HCT116 (cell line): ENCODE measurements around the gene PRKCZ.
A peak's percentile ranks its signal among the peaks of the same experiment; 100 is the strongest.

ENCODE experiments used
- CEBPB ChIP-seq: IDR thresholded peaks from 2 replicates; pipeline ENCODE4 v1.6.1; 2012; ENCODE audit warnings: low read depth
- EGR1 ChIP-seq: IDR thresholded peaks from 2 replicates; pipeline ENCODE4 v1.6.1; 2012; ENCODE audit warnings: low read depth
- EZH2 ChIP-seq: fragments of 200-600 bp; sonication (generic); IDR thresholded peaks from 2 replicates; pipeline ENCODE4 v1.6.1; 2017; ENCODE audit warnings: antibody characterized with exemption, mixed run types
- POLR2A ChIP-seq: IDR thresholded peaks from 2 replicates; pipeline ENCODE4 v1.7.0; 2011; ENCODE audit warnings: borderline replicate concordance; ENCODE audit not compliant: insufficient read depth, insufficient read length; ENCODE audit errors: extremely low read depth
- POLR2AphosphoS5 ChIP-seq: IDR thresholded peaks from 2 replicates; pipeline ENCODE4 v1.6.1; 2011; ENCODE audit warnings: mild to moderate bottlenecking, low read depth, low read length, moderate library complexity
- RAD21 ChIP-seq: IDR thresholded peaks from 2 replicates; pipeline ENCODE4 v1.6.1; 2012; ENCODE audit warnings: low read depth, mild to moderate bottlenecking
- SRF ChIP-seq: IDR thresholded peaks from 2 replicates; pipeline ENCODE4 v1.6.1; 2012; ENCODE audit warnings: low read depth
- TF ChIP-seq, protein P1 (sequence below), 3 experiments: fragments of 200-600 bp in 1 of 3; sonication (generic) in 1 of 3; IDR thresholded peaks in 2 of 3; conservative IDR thresholded peaks in 1 of 3; 2 replicates each; pipeline ENCODE4 v1.5.1; 2012 to 2017; ENCODE audit warnings: low read depth in 2 of 3, low read length in 2 of 3, antibody characterized with exemption in 1 of 3, borderline replicate concordance in 1 of 3, control low read depth in 1 of 3, mild to moderate bottlenecking in 1 of 3, mixed read lengths in 1 of 3, mixed run types in 1 of 3, moderate library complexity in 1 of 3; ENCODE audit not compliant: insufficient read depth in 1 of 3
- TF ChIP-seq, protein P2 (sequence below): IDR thresholded peaks from 2 replicates; pipeline ENCODE4 v1.6.1; 2012
- TF ChIP-seq, protein P3 (sequence below): IDR thresholded peaks from 2 replicates; pipeline ENCODE4 v1.6.1; 2011; ENCODE audit warnings: mild to moderate bottlenecking, low read length, moderate library complexity; ENCODE audit not compliant: insufficient replicate concordance; ENCODE audit errors: extremely low read depth

- TF ChIP-seq, protein P1, sequence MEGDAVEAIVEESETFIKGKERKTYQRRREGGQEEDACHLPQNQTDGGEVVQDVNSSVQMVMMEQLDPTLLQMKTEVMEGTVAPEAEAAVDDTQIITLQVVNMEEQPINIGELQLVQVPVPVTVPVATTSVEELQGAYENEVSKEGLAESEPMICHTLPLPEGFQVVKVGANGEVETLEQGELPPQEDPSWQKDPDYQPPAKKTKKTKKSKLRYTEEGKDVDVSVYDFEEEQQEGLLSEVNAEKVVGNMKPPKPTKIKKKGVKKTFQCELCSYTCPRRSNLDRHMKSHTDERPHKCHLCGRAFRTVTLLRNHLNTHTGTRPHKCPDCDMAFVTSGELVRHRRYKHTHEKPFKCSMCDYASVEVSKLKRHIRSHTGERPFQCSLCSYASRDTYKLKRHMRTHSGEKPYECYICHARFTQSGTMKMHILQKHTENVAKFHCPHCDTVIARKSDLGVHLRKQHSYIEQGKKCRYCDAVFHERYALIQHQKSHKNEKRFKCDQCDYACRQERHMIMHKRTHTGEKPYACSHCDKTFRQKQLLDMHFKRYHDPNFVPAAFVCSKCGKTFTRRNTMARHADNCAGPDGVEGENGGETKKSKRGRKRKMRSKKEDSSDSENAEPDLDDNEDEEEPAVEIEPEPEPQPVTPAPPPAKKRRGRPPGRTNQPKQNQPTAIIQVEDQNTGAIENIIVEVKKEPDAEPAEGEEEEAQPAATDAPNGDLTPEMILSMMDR (IDR thresholded peaks at IDR 0.05 in 2 of 3, conservative IDR thresholded peaks at IDR 0.05 in 1 of 3; ENCODE audit: borderline replicate concordance in 1 of 3, insufficient read depth in 1 of 3, low read depth in 2 of 3, low read length in 2 of 3), result peak; percentile 32 to 54 (median 51); a peak in 5 of 6 replicates
- TF ChIP-seq, protein P2, sequence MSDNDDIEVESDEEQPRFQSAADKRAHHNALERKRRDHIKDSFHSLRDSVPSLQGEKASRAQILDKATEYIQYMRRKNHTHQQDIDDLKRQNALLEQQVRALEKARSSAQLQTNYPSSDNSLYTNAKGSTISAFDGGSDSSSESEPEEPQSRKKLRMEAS, result no peak
- TF ChIP-seq POLR2A, result no peak
- TF ChIP-seq SRF, result no peak
- no peak for TF ChIP-seq EZH2
- TF ChIP-seq, protein P3, sequence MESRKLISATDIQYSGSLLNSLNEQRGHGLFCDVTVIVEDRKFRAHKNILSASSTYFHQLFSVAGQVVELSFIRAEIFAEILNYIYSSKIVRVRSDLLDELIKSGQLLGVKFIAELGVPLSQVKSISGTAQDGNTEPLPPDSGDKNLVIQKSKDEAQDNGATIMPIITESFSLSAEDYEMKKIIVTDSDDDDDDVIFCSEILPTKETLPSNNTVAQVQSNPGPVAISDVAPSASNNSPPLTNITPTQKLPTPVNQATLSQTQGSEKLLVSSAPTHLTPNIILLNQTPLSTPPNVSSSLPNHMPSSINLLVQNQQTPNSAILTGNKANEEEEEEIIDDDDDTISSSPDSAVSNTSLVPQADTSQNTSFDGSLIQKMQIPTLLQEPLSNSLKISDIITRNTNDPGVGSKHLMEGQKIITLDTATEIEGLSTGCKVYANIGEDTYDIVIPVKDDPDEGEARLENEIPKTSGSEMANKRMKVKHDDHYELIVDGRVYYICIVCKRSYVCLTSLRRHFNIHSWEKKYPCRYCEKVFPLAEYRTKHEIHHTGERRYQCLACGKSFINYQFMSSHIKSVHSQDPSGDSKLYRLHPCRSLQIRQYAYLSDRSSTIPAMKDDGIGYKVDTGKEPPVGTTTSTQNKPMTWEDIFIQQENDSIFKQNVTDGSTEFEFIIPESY, result no peak
- no peak for TF ChIP-seq POLR2AphosphoS5
- TF ChIP-seq RAD21, result no peak; the same call in 1 of the 2 replicates
- no peak for TF ChIP-seq EGR1
- no peak for TF ChIP-seq CEBPB
Measured at GRCh38 chr1:2108213-2108876, 58.1 kb downstream of the PRKCZ start.
